Tongue (tissue), 2 donors: ENCODE measurements around the gene RFX8. TPM values are rescaled to one million over a fixed set of nuclear protein-coding genes. Genes with fewer than 3 reads are reported as not detected.
"Not testable (repeated sequence)": the region's sequence is repeated elsewhere in the genome, so short reads cannot be mapped to it uniquely, and the experiment has no call there.

ENCODE experiments used
- DNase-seq: peaks from one replicate; pipeline ENCODE4 v3.0.0-alpha.2; 2015
- total RNA-seq: library from RNA; depleted of rRNA; stranded (reverse); fragments of >200 nt; gene quantifications from one replicate; pipeline ENCODE4 v1.2.3, GENCODE V29; 2014

RFX8 gene
- total RNA-seq, result 0.51 TPM

DNA sequence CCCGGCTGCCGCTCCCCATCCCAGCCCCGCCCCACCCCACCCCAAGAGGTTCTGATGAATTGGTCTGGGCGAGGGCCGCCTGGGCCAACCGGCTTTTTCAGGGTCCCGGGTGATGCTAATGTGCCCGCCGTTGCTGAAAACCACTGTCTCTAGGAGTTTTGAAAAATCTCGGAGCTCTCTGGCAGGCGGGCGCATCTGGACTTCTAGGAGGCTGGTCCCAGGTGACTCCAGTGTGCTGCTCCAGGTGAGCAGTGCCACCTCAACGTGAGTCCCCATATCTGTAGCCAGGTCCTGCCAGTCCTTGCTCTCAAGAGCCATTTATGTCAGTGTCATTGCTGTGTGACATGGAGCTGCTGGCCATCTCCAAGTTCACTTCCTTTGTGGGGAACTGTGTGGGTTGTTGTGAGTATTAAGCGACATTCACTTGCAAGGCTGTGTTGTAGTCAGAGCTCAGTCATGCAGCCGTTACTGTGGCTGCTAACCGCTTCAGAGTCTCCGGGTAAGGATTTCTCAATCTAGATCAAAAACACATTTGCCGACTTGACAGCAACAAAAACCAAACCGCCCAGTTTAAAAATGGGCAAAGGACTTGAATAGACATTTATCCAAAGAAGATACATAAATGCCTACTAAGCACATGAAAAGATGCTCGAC, at the start of gene RFX8:
Gene RFX8 (minus strand): TSS at position 382 of the 654 bp plus-strand sequence. CDS start 8,264 bp downstream, outside the sequence.
- DNase-seq, result peak; percentile 23

DNA sequence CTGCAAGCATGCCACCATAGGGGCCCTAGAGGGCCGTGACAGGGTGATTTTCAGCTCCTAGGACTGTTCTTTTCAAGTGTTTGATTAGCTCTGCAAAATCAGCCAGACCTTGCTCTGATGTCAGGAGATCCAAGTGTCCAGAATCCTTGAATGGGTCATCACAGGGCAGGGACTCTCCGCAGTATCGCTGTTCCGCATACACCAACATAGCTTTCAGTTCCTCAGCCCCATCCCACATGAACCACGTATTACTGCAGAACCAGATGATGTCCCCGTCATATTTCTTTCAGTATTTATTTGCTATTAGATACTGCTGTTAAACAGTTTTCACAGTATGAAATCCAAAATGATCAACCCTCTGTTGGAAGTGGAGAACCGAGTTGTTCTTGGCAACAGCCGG, 46.6 kb upstream of the RFX8 start:
- no peak for DNase-seq

- no peak for DNase-seq
Observed at GRCh38 chr2:101520246-101520645, 45.3 kb upstream of the RFX8 start.

DNA sequence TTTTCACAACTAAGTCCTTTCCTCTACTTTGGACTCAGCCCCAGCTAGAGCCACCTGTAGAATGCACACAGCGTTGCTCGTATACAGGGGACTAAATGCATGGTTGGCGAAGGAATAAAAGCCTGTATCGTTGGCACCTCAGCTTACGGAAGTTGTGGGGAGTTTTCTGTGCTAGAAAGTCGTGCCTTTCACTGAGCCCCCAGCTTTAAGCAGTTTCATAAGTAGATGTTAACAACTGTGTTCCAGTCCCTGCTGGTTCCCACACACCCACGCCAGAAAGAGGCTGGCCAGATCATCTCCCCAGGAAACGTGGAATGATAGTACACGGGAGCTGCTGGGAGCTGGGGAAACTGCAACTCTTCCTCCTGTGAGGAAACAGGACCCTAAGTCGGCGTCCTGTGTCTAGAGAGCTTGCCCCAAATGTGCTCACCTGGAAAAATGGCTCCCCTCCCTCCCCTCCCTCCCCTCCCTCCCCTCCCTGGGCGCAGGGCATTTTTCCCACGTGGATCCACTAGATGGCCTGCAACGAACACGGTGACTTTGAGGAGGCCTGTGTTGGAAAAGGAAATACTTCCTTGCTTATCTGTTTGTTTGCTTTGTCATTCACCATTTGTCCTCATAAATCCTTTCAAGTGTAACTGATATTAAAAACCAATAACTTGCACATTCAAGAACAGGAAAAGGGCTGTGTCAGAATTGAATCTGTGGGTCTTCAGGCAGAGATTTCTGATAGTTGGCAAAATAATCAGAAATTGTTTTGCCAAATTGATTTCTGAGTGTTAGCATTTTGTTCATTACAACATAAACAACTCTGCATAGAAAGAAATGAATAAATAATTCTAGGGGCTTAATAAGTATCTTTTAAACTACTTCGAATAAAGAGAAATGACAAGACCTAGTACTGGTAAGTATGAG, 43.9 kb upstream of the RFX8 start:
- peak; percentile 74 for DNase-seq

GRCh38 chr2:101517758-101518271, 42.9 kb upstream of the RFX8 start:
- peak; percentile 44 for DNase-seq

GRCh38 chr2:101516823-101517690, 42.1 kb upstream of the RFX8 start:
- DNase-seq, result no peak

DNA sequence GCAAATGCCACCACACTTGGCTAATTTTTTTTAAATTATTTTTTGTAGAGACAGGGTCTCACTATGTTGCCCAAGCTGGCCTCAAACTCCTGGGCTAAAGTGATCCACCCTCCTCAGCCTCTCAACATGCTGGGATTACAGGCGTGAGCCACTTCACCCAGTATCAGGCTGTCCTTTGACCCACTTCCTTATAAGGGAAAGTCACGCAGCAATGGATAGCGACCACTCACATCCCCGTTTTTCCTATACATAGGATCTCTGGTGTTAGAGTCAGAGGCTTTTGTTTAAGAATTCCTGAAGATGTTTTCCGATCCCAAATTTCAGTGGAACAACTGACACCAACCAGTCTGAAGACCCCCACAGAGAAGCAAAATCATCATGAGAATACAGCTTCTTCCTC, 41.4 kb upstream of the RFX8 start:
- DNase-seq, result no peak

GRCh38 chr2:101515477-101515876, 40.6 kb upstream of the RFX8 start:
- peak; percentile 40 for DNase-seq

- DNase-seq, result no peak
Observed at GRCh38 chr2:101512993-101513392, 38.1 kb upstream of the RFX8 start.

DNA sequence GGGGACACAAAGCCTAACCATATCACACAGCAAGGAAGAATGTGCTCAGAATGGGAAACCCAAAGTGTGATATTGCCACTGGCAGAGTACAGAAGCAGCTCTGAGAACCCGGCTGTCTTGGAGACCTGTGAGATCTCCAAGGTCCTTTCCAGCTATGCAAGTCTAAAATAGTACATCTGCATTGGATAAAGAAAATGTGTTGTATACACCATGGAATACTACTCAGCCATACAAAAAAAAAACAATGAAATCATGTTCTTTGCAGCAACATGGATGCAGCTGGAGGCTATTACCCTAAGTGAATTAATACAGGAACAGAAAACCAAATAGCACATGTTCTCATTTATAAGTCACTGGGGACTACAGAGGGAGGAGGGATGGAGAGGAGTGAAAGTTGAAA, 36.5 kb upstream of the RFX8 start:
- DNase-seq, result no peak

DNA sequence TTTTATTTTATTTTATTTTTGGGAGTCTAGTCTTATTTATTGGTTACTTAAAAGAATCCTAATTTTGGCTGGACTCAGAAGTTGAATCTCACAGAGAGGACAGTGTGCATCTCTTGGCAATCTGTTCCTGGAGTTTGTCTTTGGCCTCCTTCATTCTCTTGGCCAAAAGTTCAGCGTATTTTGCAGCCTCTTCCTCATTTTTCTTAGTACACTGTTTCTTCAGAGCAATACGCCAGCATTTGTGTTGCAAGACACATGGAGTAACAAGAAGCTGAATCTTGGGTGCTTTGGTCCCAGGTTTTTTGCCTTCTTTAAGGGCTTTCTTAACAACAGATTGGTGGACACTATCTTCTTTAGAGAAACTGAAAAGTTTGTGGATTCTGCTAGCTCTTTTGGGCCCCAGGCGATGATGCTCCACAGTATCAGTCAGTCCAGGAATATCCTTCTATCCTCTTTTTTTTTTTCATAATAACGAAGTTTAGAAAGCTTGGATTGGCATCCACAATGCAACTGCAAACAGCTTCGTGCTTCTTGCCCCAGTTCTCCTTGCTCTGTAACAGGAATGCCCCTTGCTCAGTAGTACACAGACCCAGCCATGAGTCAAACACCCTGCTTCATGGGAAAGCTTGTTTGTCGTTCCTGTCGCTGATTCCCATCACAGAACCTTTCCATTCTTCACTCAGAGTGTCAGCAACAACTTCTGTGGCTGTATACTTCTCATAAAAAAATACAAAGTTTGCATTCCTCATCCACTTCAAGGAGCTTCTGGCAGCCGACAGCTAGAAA, 34.8 kb upstream of the RFX8 start:
- DNase-seq, result no peak

DNA sequence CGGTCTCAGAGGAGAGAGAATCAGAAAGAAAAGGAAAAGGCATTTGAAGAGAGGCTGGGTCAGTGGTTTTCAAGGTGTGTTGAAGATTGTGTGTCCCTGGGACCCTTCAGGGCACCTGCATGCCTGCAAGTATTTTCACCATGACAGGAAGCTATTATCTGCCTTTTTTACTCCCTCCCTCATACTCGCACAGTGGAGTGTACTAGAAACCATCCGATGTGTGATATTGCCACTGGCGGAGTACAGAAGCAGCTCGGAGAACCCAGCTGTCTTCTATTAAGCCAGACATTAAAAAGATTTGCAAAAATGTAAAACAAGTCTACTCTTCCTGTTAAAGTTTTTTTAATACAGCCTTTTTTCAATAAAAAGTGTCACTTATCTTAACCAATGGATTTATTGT, 33.7 kb upstream of the RFX8 start:
- no peak for DNase-seq

- DNase-seq, result not testable (repeated sequence)
Observed at GRCh38 chr2:101505276-101505675, 30.4 kb upstream of the RFX8 start.

- not testable (repeated sequence) for DNase-seq
Observed at GRCh38 chr2:101504744-101505143, 29.8 kb upstream of the RFX8 start.

GRCh38 chr2:101502095-101502494, 27.2 kb upstream of the RFX8 start:
- DNase-seq, result no peak

DNA sequence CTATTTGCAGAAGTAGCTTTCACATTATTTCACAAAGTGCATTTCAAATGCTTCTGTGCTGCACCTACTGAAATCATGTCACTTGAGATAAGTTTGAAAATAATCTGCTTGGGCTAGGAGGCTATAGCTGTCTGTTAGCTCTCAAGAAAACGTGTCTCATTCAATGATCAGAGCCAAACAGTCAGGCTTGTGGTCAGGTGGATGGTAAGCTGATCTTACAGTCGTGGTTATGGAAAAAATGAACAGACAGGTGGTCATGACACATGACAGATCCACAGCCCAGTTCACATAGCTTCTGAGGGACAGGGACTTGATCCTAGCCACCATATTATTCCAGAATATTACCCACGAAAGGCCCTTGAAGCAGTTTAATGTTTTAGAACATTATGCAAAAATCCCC, 26.5 kb upstream of the RFX8 start:
- peak; percentile 76 for DNase-seq

GRCh38 chr2:101500860-101501259, 25.9 kb upstream of the RFX8 start:
- DNase-seq, result peak; percentile 85

GRCh38 chr2:101500180-101500579, 25.3 kb upstream of the RFX8 start:
- peak; percentile 82 for DNase-seq

DNA sequence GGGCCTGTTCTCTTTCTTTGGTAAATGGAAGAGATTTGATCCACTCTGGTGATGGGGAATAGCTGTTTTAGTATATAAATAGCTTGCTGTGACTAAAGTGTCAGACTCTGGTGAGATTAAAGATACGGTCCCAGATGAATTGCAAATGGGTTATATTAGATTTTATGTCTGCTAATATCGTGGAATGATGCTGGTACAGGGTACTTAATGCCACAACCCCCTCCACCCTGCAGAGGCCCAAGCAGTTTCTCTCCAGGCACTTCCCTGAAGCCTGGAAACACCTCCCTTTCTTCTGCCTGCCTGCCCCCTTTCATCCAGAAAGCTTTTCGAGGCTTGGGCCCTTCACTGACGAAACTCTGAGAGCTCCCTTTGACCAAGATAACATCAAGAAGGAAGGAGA, 21.4 kb upstream of the RFX8 start:
- no peak for DNase-seq

GRCh38 chr2:101492936-101493473, 18.1 kb upstream of the RFX8 start:
- DNase-seq, result no peak

GRCh38 chr2:101486994-101487393, 12.1 kb upstream of the RFX8 start:
- DNase-seq, result no peak
